HCT116 (cell line): ENCODE measurements around the gene TALDO1. TPM values are rescaled to one million over a fixed set of nuclear protein-coding genes. Genes with fewer than 3 reads are reported as not detected.
A peak's percentile ranks its signal among the peaks of the same experiment; 100 is the strongest.

Experiments
- ATAC-seq: fragments of 200-7000 bp; cut with Tn5 transposase; 2 replicates; pipeline ENCODE4 v1.9.1; 2020; ENCODE audit warnings: mild to moderate bottlenecking, moderate library complexity
- BruUV-seq: library from RNA; stranded (reverse); fragments of 400-500 nt; replicated peaks from 2 replicates; lab custom pipeline; 2021; lab: Mats Ljungman, UMichigan
- CTCF ChIA-PET: fragments of 300-600 bp; sonication (Branson Sonifier 250); formaldehyde crosslinking; loops from one replicate; lab custom pipeline; 2021; ENCODE audit warnings: antibody characterized with exemption; lab: Charles Lee
- POLR2A ChIA-PET: fragments of 300-600, 350-600 bp; sonication (Branson Sonifier 250); formaldehyde crosslinking; loops from one replicate; lab custom pipeline; 2021; ENCODE audit warnings: antibody characterized with exemption; lab: Charles Lee
- RAD21 ChIA-PET, 2 experiments: fragments of 300-600 bp; sonication (Branson Sonifier 250); formaldehyde crosslinking; loops; one replicate each; lab custom pipeline; 2023; ENCODE audit warnings: low total read pairs in 2 of 2; ENCODE audit not compliant: uncharacterized antibody in 2 of 2, unreplicated experiment in 2 of 2, low non-redundant PET in 1 of 2; lab: Charles Lee
- DNase-seq: peaks from one replicate; pipeline ENCODE4 v3.0.0-alpha.2; 2010; ENCODE audit warnings: low read depth, low spot score
- H2AFZ ChIP-seq: fragments of 200-600 bp; shearing (Covaris generic), sonication (generic); 2 replicates; pipeline ENCODE4 v1.6.1; 2017; ENCODE audit warnings: low read depth, mixed run types, mixed read lengths, antibody characterized with exemption, low read length; ENCODE audit not compliant: poor library complexity, severe bottlenecking
- H3K27ac ChIP-seq: 2 replicates; pipeline ENCODE4 v1.5.1; 2012; ENCODE audit warnings: low read depth, low read length
- H3K27me3 ChIP-seq: fragments of 200-600 bp; sonication (generic); 2 replicates; pipeline ENCODE4 v1.6.1; 2016; ENCODE audit warnings: mixed run types, low read length, mixed read lengths; ENCODE audit not compliant: insufficient read depth
- H3K36me3 ChIP-seq, 2 experiments: fragments of 200-500 bp in 1 of 2; fragments of 200-600 bp in 1 of 2; sonication (Bioruptor generic) in 1 of 2; sonication (generic) in 1 of 2; 2 replicates each; pipeline versions ENCODE4 v1.5.1 to v1.6.1; 2014 to 2016; ENCODE audit warnings: low read length in 2 of 2, inconsistent platforms in 1 of 2, mixed read lengths in 1 of 2, mixed run types in 1 of 2; ENCODE audit not compliant: insufficient read depth in 2 of 2, control insufficient read depth in 1 of 2
- H3K4me1 ChIP-seq, 2 experiments: fragments of 200-600 bp in 1 of 2; sonication (generic) in 1 of 2; 2 replicates each; pipeline versions ENCODE4 v1.5.1 to v1.6.1; 2012 to 2017; ENCODE audit warnings: low read length in 2 of 2, inconsistent platforms in 1 of 2, mild to moderate bottlenecking in 1 of 2, mixed read lengths in 1 of 2, mixed run types in 1 of 2, moderate library complexity in 1 of 2; ENCODE audit not compliant: insufficient read depth in 2 of 2, control insufficient read depth in 1 of 2
- H3K4me2 ChIP-seq: fragments of 200-600 bp; sonication (generic); 2 replicates; pipeline ENCODE4 v1.6.1; 2017; ENCODE audit warnings: mixed run types, low read length, mixed read lengths
- H3K4me3 ChIP-seq, 2 experiments: fragments of 200-600 bp in 1 of 2; sonication (generic) in 1 of 2; replicated peaks in 1 of 2; 2 replicates each; pipeline ENCODE4 v1.5.1; 2011 to 2016; ENCODE audit warnings: low read length in 2 of 2, control low read depth in 1 of 2, low read depth in 1 of 2, mild to moderate bottlenecking in 1 of 2, mixed read lengths in 1 of 2, mixed run types in 1 of 2
- H3K79me2 ChIP-seq: fragments of 200-600 bp; sonication (generic); 2 replicates; pipeline ENCODE4 v1.6.1; 2017; ENCODE audit warnings: mild to moderate bottlenecking, mixed run types, low read length, moderate library complexity, mixed read lengths; ENCODE audit not compliant: insufficient read depth
- H3K9ac ChIP-seq: fragments of 200-600 bp; sonication (generic); 2 replicates; pipeline ENCODE4 v1.6.1; 2016; ENCODE audit warnings: low read length, mixed read lengths
- H3K9me2 ChIP-seq: fragments of 200-600 bp; sonication (generic), shearing (Covaris generic); 2 replicates; pipeline ENCODE4 v1.6.1; 2017; ENCODE audit warnings: mixed run types, mild to moderate bottlenecking, moderate library complexity; ENCODE audit not compliant: insufficient read depth
- H3K9me3 ChIP-seq, 2 experiments: fragments of 200-500 bp in 1 of 2; fragments of 200-600 bp in 1 of 2; sonication (Bioruptor generic) in 1 of 2; sonication (generic) in 1 of 2; 2 replicates each; pipeline ENCODE4 v1.6.1; 2014 to 2017; ENCODE audit warnings: low read length in 2 of 2, mixed read lengths in 2 of 2, inconsistent platforms in 1 of 2, low read depth in 1 of 2, mild to moderate bottlenecking in 1 of 2, mixed run types in 1 of 2, moderate library complexity in 1 of 2; ENCODE audit not compliant: control insufficient read depth in 1 of 2, insufficient read depth in 1 of 2
- H4K20me1 ChIP-seq: fragments of 200-600 bp; sonication (generic), shearing (Covaris generic); 2 replicates; pipeline ENCODE4 v1.6.1; 2017; ENCODE audit warnings: mixed run types, mild to moderate bottlenecking, moderate library complexity; ENCODE audit not compliant: insufficient read depth
- CEBPB ChIP-seq: IDR thresholded peaks from 2 replicates; pipeline ENCODE4 v1.6.1; 2012; ENCODE audit warnings: low read depth
- EGR1 ChIP-seq: IDR thresholded peaks from 2 replicates; pipeline ENCODE4 v1.6.1; 2012; ENCODE audit warnings: low read depth
- EZH2phosphoT487 ChIP-seq: fragments of 200-600 bp; IDR thresholded peaks from 2 replicates; pipeline ENCODE4 v1.6.1; 2018; ENCODE audit warnings: antibody characterized with exemption, borderline replicate concordance
- POLR2A ChIP-seq: IDR thresholded peaks from 2 replicates; pipeline ENCODE4 v1.7.0; 2011; ENCODE audit warnings: borderline replicate concordance; ENCODE audit not compliant: insufficient read depth, insufficient read length; ENCODE audit errors: extremely low read depth
- POLR2AphosphoS5 ChIP-seq: IDR thresholded peaks from 2 replicates; pipeline ENCODE4 v1.6.1; 2011; ENCODE audit warnings: mild to moderate bottlenecking, low read depth, low read length, moderate library complexity
- RAD21 ChIP-seq: IDR thresholded peaks from 2 replicates; pipeline ENCODE4 v1.6.1; 2012; ENCODE audit warnings: low read depth, mild to moderate bottlenecking
- SIN3A ChIP-seq: IDR thresholded peaks from 2 replicates; pipeline ENCODE4 v1.6.1; 2012; ENCODE audit warnings: low read depth
- SRF ChIP-seq: IDR thresholded peaks from 2 replicates; pipeline ENCODE4 v1.6.1; 2012; ENCODE audit warnings: low read depth
- YY1 ChIP-seq: IDR thresholded peaks from 2 replicates; pipeline ENCODE4 v1.6.1; 2011; ENCODE audit warnings: low read length, low read depth, moderate library complexity, mild to moderate bottlenecking; ENCODE audit not compliant: insufficient replicate concordance; ENCODE audit errors: extremely low read depth
- ZNF274 ChIP-seq: fragments of 200-500 bp; sonication (Bioruptor generic); IDR thresholded peaks from 2 replicates; pipeline ENCODE4 v1.6.1; 2014; ENCODE audit warnings: mild to moderate bottlenecking, low read depth, low read length, inconsistent platforms
- intact Hi-C: fragments of 100-400 bp; cut with micrococcal nuclease; formaldehyde crosslinking; loops from 2 replicates; pipeline ENCODE4 v1.10.0; 2022
- total RNA-seq: library from RNA; stranded (reverse); gene quantifications from one replicate; pipeline ENCODE4 v1.2.1, GENCODE V29; 2021; ENCODE audit not compliant: unreplicated experiment
- TF ChIP-seq, protein P1 (sequence below): IDR thresholded peaks from 2 replicates; pipeline ENCODE4 v1.6.1; 2012
- TF ChIP-seq, protein P2 (sequence below), 3 experiments: fragments of 200-600 bp in 1 of 3; sonication (generic) in 1 of 3; IDR thresholded peaks in 2 of 3; conservative IDR thresholded peaks in 1 of 3; 2 replicates each; pipeline ENCODE4 v1.5.1; 2012 to 2017; ENCODE audit warnings: low read depth in 2 of 3, low read length in 2 of 3, antibody characterized with exemption in 1 of 3, borderline replicate concordance in 1 of 3, control low read depth in 1 of 3, mild to moderate bottlenecking in 1 of 3, mixed read lengths in 1 of 3, mixed run types in 1 of 3, moderate library complexity in 1 of 3; ENCODE audit not compliant: insufficient read depth in 1 of 3
- TF ChIP-seq, protein P3 (sequence below): IDR thresholded peaks from 2 replicates; pipeline ENCODE4 v1.6.1; 2011; ENCODE audit warnings: mild to moderate bottlenecking, low read length, moderate library complexity; ENCODE audit not compliant: insufficient replicate concordance; ENCODE audit errors: extremely low read depth
- TF ChIP-seq, protein P4 (sequence below): IDR thresholded peaks from 2 replicates; pipeline ENCODE4 v1.6.1; 2012

Gene TALDO1
- total RNA-seq, 1 experiment from 2014 or later = 242 TPM

DNA sequence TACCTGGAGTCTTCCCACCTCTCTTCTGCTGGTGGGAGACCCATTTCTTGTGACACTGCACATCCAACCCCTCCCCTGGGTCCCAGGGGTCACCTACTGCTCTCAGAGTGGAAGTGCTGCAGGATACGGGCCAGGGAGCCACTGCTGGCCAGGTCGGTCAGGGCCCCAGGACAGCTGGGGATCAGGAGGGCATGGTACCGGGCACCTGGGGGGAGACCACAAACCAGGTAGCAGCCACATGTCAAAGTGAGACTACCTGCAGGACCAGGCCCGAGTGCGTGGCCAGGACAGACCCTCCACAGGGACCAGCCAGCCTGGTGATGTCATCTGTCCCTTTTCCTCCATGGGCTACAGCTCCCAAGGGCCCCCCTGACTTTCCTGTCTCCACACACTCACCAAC is 26.2 kb downstream of the TALDO1 start:
- no peaks in the 10 kb centered on the region for H4K20me1 ChIP-seq
- H3K27ac ChIP-seq = peak overlapping the region; percentile 26; the same call in 1 of the 2 replicates
- peaks cover 73% of the 10 kb centered on the region for H3K79me2 ChIP-seq
- RAD21 ChIA-PET = no interaction called here
- no peaks in the 10 kb centered on the region for H3K9me3 ChIP-seq
- no peak overlapping the region for H3K4me3 ChIP-seq
- ATAC-seq (no peak), DNase-seq (no peak)
- H3K4me2 ChIP-seq = no peak overlapping the region
- no peaks in the 10 kb centered on the region for H3K9me2 ChIP-seq
- H3K4me1 ChIP-seq = peaks cover 8 to 22% of the 10 kb centered on the region in 2 experiments
- no peak overlapping the region for H2AFZ ChIP-seq
- H3K9ac ChIP-seq = no peak overlapping the region
- no TSS peak for BruUV-seq
- intact Hi-C loops = no loop called here
- H3K27me3 ChIP-seq = no peaks in the 10 kb centered on the region
- TF ChIP-seq ZNF274 = no peak
- TF ChIP-seq YY1 = no peak
- TF ChIP-seq EZH2phosphoT487 = no peak
- TF ChIP-seq, protein P1, sequence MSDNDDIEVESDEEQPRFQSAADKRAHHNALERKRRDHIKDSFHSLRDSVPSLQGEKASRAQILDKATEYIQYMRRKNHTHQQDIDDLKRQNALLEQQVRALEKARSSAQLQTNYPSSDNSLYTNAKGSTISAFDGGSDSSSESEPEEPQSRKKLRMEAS = no peak
- TF ChIP-seq EGR1 = no peak
- TF ChIP-seq, protein P2, sequence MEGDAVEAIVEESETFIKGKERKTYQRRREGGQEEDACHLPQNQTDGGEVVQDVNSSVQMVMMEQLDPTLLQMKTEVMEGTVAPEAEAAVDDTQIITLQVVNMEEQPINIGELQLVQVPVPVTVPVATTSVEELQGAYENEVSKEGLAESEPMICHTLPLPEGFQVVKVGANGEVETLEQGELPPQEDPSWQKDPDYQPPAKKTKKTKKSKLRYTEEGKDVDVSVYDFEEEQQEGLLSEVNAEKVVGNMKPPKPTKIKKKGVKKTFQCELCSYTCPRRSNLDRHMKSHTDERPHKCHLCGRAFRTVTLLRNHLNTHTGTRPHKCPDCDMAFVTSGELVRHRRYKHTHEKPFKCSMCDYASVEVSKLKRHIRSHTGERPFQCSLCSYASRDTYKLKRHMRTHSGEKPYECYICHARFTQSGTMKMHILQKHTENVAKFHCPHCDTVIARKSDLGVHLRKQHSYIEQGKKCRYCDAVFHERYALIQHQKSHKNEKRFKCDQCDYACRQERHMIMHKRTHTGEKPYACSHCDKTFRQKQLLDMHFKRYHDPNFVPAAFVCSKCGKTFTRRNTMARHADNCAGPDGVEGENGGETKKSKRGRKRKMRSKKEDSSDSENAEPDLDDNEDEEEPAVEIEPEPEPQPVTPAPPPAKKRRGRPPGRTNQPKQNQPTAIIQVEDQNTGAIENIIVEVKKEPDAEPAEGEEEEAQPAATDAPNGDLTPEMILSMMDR (IDR thresholded peaks at IDR 0.05 in 2 of 3, conservative IDR thresholded peaks at IDR 0.05 in 1 of 3; ENCODE audit: borderline replicate concordance in 1 of 3, insufficient read depth in 1 of 3, low read depth in 2 of 3, low read length in 2 of 3) = no peak
- no peak for TF ChIP-seq POLR2AphosphoS5
- no peak for TF ChIP-seq CEBPB
- TF ChIP-seq, protein P3, sequence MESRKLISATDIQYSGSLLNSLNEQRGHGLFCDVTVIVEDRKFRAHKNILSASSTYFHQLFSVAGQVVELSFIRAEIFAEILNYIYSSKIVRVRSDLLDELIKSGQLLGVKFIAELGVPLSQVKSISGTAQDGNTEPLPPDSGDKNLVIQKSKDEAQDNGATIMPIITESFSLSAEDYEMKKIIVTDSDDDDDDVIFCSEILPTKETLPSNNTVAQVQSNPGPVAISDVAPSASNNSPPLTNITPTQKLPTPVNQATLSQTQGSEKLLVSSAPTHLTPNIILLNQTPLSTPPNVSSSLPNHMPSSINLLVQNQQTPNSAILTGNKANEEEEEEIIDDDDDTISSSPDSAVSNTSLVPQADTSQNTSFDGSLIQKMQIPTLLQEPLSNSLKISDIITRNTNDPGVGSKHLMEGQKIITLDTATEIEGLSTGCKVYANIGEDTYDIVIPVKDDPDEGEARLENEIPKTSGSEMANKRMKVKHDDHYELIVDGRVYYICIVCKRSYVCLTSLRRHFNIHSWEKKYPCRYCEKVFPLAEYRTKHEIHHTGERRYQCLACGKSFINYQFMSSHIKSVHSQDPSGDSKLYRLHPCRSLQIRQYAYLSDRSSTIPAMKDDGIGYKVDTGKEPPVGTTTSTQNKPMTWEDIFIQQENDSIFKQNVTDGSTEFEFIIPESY = no peak
- no peak for TF ChIP-seq SRF
- TF ChIP-seq RAD21 = no peak
- no peak for TF ChIP-seq SIN3A
- TF ChIP-seq POLR2A = no peak
- TF ChIP-seq, protein P4, sequence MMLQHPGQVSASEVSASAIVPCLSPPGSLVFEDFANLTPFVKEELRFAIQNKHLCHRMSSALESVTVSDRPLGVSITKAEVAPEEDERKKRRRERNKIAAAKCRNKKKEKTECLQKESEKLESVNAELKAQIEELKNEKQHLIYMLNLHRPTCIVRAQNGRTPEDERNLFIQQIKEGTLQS = no peak
- POLR2A ChIA-PET = no interaction called here
- peaks cover 19 to 41% of the 10 kb centered on the region in 2 experiments; a peak in 3 of 4 replicates for H3K36me3 ChIP-seq
- CTCF ChIA-PET = no interaction called here
